Measurements from ENCODE around the gene CLN5.

DNA sequence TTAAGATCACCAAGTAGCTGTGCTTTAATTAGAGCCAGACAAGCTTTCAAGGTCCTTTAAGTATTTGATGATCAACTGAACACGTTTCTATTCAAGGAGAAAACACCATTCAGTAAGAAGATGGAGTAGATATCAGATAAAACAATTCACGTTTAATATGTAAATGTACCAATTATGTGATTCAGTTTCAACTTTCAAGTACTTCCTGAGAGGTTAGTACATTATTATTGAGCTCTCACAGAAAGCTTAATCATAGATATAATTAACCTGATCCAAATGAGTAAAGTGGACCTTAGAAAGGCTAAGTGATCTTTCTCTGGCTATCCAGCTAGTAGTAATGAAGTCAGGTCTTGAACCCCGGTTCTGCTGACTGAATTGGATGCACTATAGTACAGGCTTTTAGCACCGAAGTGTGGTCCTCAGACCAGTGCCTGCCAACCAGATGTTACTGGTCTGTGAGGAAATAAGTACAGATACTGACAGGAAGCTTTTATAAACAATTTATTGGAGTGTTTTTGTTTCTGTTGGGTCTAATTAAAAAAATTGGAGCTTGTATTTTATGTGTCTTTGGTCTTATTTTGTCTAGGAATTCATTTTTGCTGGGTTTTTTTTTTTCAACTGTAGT lies 10.2 kb downstream of the CLN5 start:
- TF ChIP-seq POLR2A (IDR thresholded peaks at IDR 0.05) (no peak), POLR2AphosphoS5 (IDR thresholded peaks at IDR 0.05) (no peak), CTCF (IDR thresholded peaks at IDR 0.05) (no peak), EP300 (IDR thresholded peaks at IDR 0.05) (no peak)

All from sigmoid colon (tissue), 4 donors.